Measurements from ENCODE around the gene FAM200A. TPM values are rescaled to one million over a fixed set of nuclear protein-coding genes. Genes with fewer than 3 reads are reported as not detected.
"Not testable (repeated sequence)": the region's sequence is repeated elsewhere in the genome, so short reads cannot be mapped to it uniquely, and the experiment has no call there.

Gene FAM200A
- total RNA-seq, 1 donor from 2014 or later = 6.8 TPM

- H3K9ac ChIP-seq (ENCODE audit: low read depth in 1 of 3, low read length in 3 of 3) = no peak overlapping the region
- H3K9me3 ChIP-seq (ENCODE audit: control insufficient read depth in 3 of 3, low read length in 3 of 3) = no peaks in the 10 kb centered on the region
- no peaks in the 10 kb centered on the region for H3K4me1 ChIP-seq (ENCODE audit: control insufficient read depth in 3 of 3, insufficient read depth in 3 of 3, low read length in 3 of 3)
- peaks cover 23 to 31% (median 26%) of the 10 kb centered on the region in 3 donors for H3K36me3 ChIP-seq (ENCODE audit: control insufficient read depth in 3 of 3, insufficient read depth in 3 of 3, low read length in 3 of 3)
- no peak overlapping the region for H3K27ac ChIP-seq (ENCODE audit: low read depth, low read length)
- H3K27me3 ChIP-seq (ENCODE audit: control insufficient read depth in 3 of 3, insufficient read depth in 3 of 3, low read length in 3 of 3) = no peaks in the 10 kb centered on the region
- H3K4me3 ChIP-seq (ENCODE audit: low read length in 3 of 3) = no peak overlapping the region
These were observed 37.9 kb downstream of the FAM200A start for GRCh38 chr7:99514050-99514449.

- no peaks in the 10 kb centered on the region for H3K27me3 ChIP-seq (ENCODE audit: control insufficient read depth in 3 of 3, insufficient read depth in 3 of 3, low read length in 3 of 3)
- peak overlapping the region; percentile 95 for H3K27ac ChIP-seq (ENCODE audit: low read depth, low read length)
- peak overlapping the region; percentile 87 to 99 (median 99) for H3K4me3 ChIP-seq (ENCODE audit: low read length in 3 of 3)
- peaks cover 20 to 25% (median 21%) of the 10 kb centered on the region in 3 donors for H3K4me1 ChIP-seq (ENCODE audit: control insufficient read depth in 3 of 3, insufficient read depth in 3 of 3, low read length in 3 of 3)
- peak overlapping the region; percentile 92 to 98 (median 93) for H3K9ac ChIP-seq (ENCODE audit: low read depth in 1 of 3, low read length in 3 of 3)
- H3K36me3 ChIP-seq (ENCODE audit: control insufficient read depth in 3 of 3, insufficient read depth in 3 of 3, low read length in 3 of 3) = peaks cover 0 to 3% (median 0%) of the 10 kb centered on the region in 3 donors
- no peaks in the 10 kb centered on the region for H3K9me3 ChIP-seq (ENCODE audit: control insufficient read depth in 3 of 3, low read length in 3 of 3)
These were observed 46.6 kb downstream of the FAM200A start for GRCh38 chr7:99505324-99505662.

- Histone ChIP-seq H3K9ac (ENCODE audit: low read depth in 1 of 3, low read length in 3 of 3) (peak within 1 kb of the TSS; percentile 92 to 98 (median 93)), H3K4me1 (ENCODE audit: control insufficient read depth in 3 of 3, insufficient read depth in 3 of 3, low read length in 3 of 3) (peaks cover 20 to 29% (median 21%) of the 10 kb centered on the region in 3 donors), H3K4me3 (ENCODE audit: low read length in 3 of 3) (peak within 1 kb of the TSS; percentile 87 to 99 (median 99)), H3K27ac (ENCODE audit: low read depth, low read length) (peak within 1 kb of the TSS; percentile 95), H3K36me3 (ENCODE audit: control insufficient read depth in 3 of 3, insufficient read depth in 3 of 3, low read length in 3 of 3) (peaks cover 0 to 3% (median 2%) of the 10 kb centered on the region in 3 donors), H3K9me3 (ENCODE audit: control insufficient read depth in 3 of 3, low read length in 3 of 3) (no peaks in the 10 kb centered on the region), H3K27me3 (ENCODE audit: control insufficient read depth in 3 of 3, insufficient read depth in 3 of 3, low read length in 3 of 3) (no peaks in the 10 kb centered on the region)
These were observed 47.2 kb downstream of the FAM200A start, which contains the start of gene ZKSCAN5 for GRCh38 chr7:99504603-99505323. Gene ZKSCAN5 (plus strand): TSS chr7:99504662. CDS start chr7:99506045, 1,383 bp downstream.

- H3K27ac ChIP-seq (ENCODE audit: low read depth, low read length) = peak overlapping the region; percentile 95
- H3K36me3 ChIP-seq (ENCODE audit: control insufficient read depth in 3 of 3, insufficient read depth in 3 of 3, low read length in 3 of 3) = peaks cover 0 to 3% (median 2%) of the 10 kb centered on the region in 3 donors
- H3K9ac ChIP-seq (ENCODE audit: low read depth in 1 of 3, low read length in 3 of 3) = peak overlapping the region; percentile 92 to 98 (median 93)
- peaks cover 22 to 33% (median 24%) of the 10 kb centered on the region in 3 donors for H3K4me1 ChIP-seq (ENCODE audit: control insufficient read depth in 3 of 3, insufficient read depth in 3 of 3, low read length in 3 of 3)
- no peaks in the 10 kb centered on the region for H3K27me3 ChIP-seq (ENCODE audit: control insufficient read depth in 3 of 3, insufficient read depth in 3 of 3, low read length in 3 of 3)
- H3K9me3 ChIP-seq (ENCODE audit: control insufficient read depth in 3 of 3, low read length in 3 of 3) = no peaks in the 10 kb centered on the region
- peak overlapping the region; percentile 87 to 99 (median 99) for H3K4me3 ChIP-seq (ENCODE audit: low read length in 3 of 3)
These were observed 47.7 kb downstream of the FAM200A start for GRCh38 chr7:99504281-99504602.

- H3K36me3 ChIP-seq (ENCODE audit: control insufficient read depth in 3 of 3, insufficient read depth in 3 of 3, low read length in 3 of 3) = peaks cover 3 to 11% (median 8%) of the 10 kb centered on the region in 3 donors
- H3K9ac ChIP-seq (ENCODE audit: low read depth in 1 of 3, low read length in 3 of 3); H3K27ac ChIP-seq (ENCODE audit: low read depth, low read length); H3K9me3 ChIP-seq (ENCODE audit: control insufficient read depth in 3 of 3, low read length in 3 of 3); H3K27me3 ChIP-seq (ENCODE audit: control insufficient read depth in 3 of 3, insufficient read depth in 3 of 3, low read length in 3 of 3): not testable (repeated sequence)
- H3K4me3 ChIP-seq (ENCODE audit: low read length in 3 of 3) = peak overlapping the region in 2 of 3 donors; percentile 98 to 99
- peaks cover 24 to 41% (median 26%) of the 10 kb centered on the region in 3 donors for H3K4me1 ChIP-seq (ENCODE audit: control insufficient read depth in 3 of 3, insufficient read depth in 3 of 3, low read length in 3 of 3)
These were observed 50.7 kb downstream of the FAM200A start for GRCh38 chr7:99501236-99501635.

- H3K4me3 ChIP-seq (ENCODE audit: low read length in 3 of 3) = peak overlapping the region; percentile 98 to 99 (median 98)
- no peaks in the 10 kb centered on the region for H3K27me3 ChIP-seq (ENCODE audit: control insufficient read depth in 3 of 3, insufficient read depth in 3 of 3, low read length in 3 of 3)
- peaks cover 5 to 13% (median 8%) of the 10 kb centered on the region in 3 donors for H3K36me3 ChIP-seq (ENCODE audit: control insufficient read depth in 3 of 3, insufficient read depth in 3 of 3, low read length in 3 of 3)
- H3K27ac ChIP-seq (ENCODE audit: low read depth, low read length) = peak overlapping the region; percentile 99
- H3K9ac ChIP-seq (ENCODE audit: low read depth in 1 of 3, low read length in 3 of 3) = peak overlapping the region; percentile 97 to 98 (median 97)
- H3K9me3 ChIP-seq (ENCODE audit: control insufficient read depth in 3 of 3, low read length in 3 of 3) = no peaks in the 10 kb centered on the region
- peaks cover 18 to 35% (median 20%) of the 10 kb centered on the region in 3 donors for H3K4me1 ChIP-seq (ENCODE audit: control insufficient read depth in 3 of 3, insufficient read depth in 3 of 3, low read length in 3 of 3)
These were observed 51.3 kb downstream of the FAM200A start for GRCh38 chr7:99500637-99501009.

- H3K36me3 ChIP-seq (ENCODE audit: control insufficient read depth in 3 of 3, insufficient read depth in 3 of 3, low read length in 3 of 3) = peaks cover 5 to 13% (median 8%) of the 10 kb centered on the region in 3 donors
- peak within 1 kb of the TSS; percentile 99 for H3K27ac ChIP-seq (ENCODE audit: low read depth, low read length)
- peak within 1 kb of the TSS; percentile 98 to 99 (median 98) for H3K4me3 ChIP-seq (ENCODE audit: low read length in 3 of 3)
- no peaks in the 10 kb centered on the region for H3K9me3 ChIP-seq (ENCODE audit: control insufficient read depth in 3 of 3, low read length in 3 of 3)
- H3K4me1 ChIP-seq (ENCODE audit: control insufficient read depth in 3 of 3, insufficient read depth in 3 of 3, low read length in 3 of 3) = peaks cover 16 to 34% (median 19%) of the 10 kb centered on the region in 3 donors
- H3K9ac ChIP-seq (ENCODE audit: low read depth in 1 of 3, low read length in 3 of 3) = peak within 1 kb of the TSS; percentile 97 to 98 (median 97)
- no peaks in the 10 kb centered on the region for H3K27me3 ChIP-seq (ENCODE audit: control insufficient read depth in 3 of 3, insufficient read depth in 3 of 3, low read length in 3 of 3)
These were observed 51.9 kb downstream of the FAM200A start, which contains the start of gene ZNF394 for GRCh38 chr7:99499721-99500636. Gene ZNF394 (minus strand): TSS chr7:99500281. CDS start chr7:99500093, 188 bp downstream.

GRCh38 chr7:99499371-99499720 is 52.6 kb downstream of the FAM200A start:
- H3K36me3 ChIP-seq (ENCODE audit: control insufficient read depth in 3 of 3, insufficient read depth in 3 of 3, low read length in 3 of 3) = peaks cover 10 to 16% (median 11%) of the 10 kb centered on the region in 3 donors
- H3K9ac ChIP-seq (ENCODE audit: low read depth in 1 of 3, low read length in 3 of 3) = peak overlapping the region; percentile 97 to 98 (median 97)
- H3K27me3 ChIP-seq (ENCODE audit: control insufficient read depth in 3 of 3, insufficient read depth in 3 of 3, low read length in 3 of 3) = no peaks in the 10 kb centered on the region
- peak overlapping the region; percentile 98 to 99 (median 98) for H3K4me3 ChIP-seq (ENCODE audit: low read length in 3 of 3)
- H3K9me3 ChIP-seq (ENCODE audit: control insufficient read depth in 3 of 3, low read length in 3 of 3) = peaks cover 2% of the 10 kb centered on the region in 3 donors
- peak overlapping the region; percentile 99 for H3K27ac ChIP-seq (ENCODE audit: low read depth, low read length)
- H3K4me1 ChIP-seq (ENCODE audit: control insufficient read depth in 3 of 3, insufficient read depth in 3 of 3, low read length in 3 of 3) = peaks cover 16 to 34% (median 19%) of the 10 kb centered on the region in 3 donors

GRCh38 chr7:99498546-99498944 is 53.4 kb downstream of the FAM200A start:
- no peaks in the 10 kb centered on the region for H3K27me3 ChIP-seq (ENCODE audit: control insufficient read depth in 3 of 3, insufficient read depth in 3 of 3, low read length in 3 of 3)
- H3K36me3 ChIP-seq (ENCODE audit: control insufficient read depth in 3 of 3, insufficient read depth in 3 of 3, low read length in 3 of 3) = peaks cover 18 to 24% (median 19%) of the 10 kb centered on the region in 3 donors
- peak overlapping the region; percentile 99 for H3K27ac ChIP-seq (ENCODE audit: low read depth, low read length)
- peaks cover 9 to 10% (median 9%) of the 10 kb centered on the region in 3 donors for H3K9me3 ChIP-seq (ENCODE audit: control insufficient read depth in 3 of 3, low read length in 3 of 3)
- H3K4me3 ChIP-seq (ENCODE audit: low read length in 3 of 3) = peak overlapping the region; percentile 77 to 99 (median 98)
- H3K4me1 ChIP-seq (ENCODE audit: control insufficient read depth in 3 of 3, insufficient read depth in 3 of 3, low read length in 3 of 3) = peaks cover 16 to 29% (median 19%) of the 10 kb centered on the region in 3 donors
- peak overlapping the region in 2 of 3 donors; percentile 59 to 69 for H3K9ac ChIP-seq (ENCODE audit: low read depth in 1 of 3, low read length in 3 of 3)
